Measurements from ENCODE around the gene SMC1B. TPM values are rescaled to one million over a fixed set of nuclear protein-coding genes. Genes with fewer than 3 reads are reported as not detected.
A peak's percentile ranks its signal among the peaks of the same experiment; 100 is the strongest.

Gene SMC1B
- total RNA-seq, 4 donors from 2014 or later: not detected

DNA sequence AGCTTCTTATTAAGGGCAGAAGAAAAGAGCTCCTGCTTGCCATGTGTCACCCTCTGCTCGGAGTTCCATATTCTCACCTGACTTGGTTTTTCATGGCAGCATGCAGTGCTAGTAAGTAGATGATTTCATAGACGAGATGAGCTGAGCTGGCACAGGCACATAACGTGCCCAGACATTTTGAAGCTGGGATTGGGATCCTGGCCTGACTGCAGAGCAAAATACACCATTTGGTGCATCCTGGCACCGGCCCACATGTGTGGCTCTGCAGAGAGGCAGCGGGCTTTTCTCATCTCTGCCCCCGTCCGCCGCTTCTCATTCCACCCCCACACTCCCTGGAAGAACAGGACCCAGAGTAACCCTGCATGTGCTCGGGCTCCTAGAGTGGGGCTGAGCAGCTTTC is 78.9 kb downstream of the SMC1B start:
- intact Hi-C loops (cut with DNase I): no loop called here
- Histone ChIP-seq H3K36me3 (peaks cover 7 to 95% (median 9%) of the 10 kb centered on the region in 3 donors), H3K4me1 (peaks cover 27 to 44% (median 33%) of the 10 kb centered on the region in 3 donors), H3K4me3 (no peak overlapping the region), H3K27ac (peak overlapping the region; percentile 55 to 75 (median 70)), H3K9me3 (no peaks in the 10 kb centered on the region), H3K27me3 (no peaks in the 10 kb centered on the region)
- TF ChIP-seq, protein P1, sequence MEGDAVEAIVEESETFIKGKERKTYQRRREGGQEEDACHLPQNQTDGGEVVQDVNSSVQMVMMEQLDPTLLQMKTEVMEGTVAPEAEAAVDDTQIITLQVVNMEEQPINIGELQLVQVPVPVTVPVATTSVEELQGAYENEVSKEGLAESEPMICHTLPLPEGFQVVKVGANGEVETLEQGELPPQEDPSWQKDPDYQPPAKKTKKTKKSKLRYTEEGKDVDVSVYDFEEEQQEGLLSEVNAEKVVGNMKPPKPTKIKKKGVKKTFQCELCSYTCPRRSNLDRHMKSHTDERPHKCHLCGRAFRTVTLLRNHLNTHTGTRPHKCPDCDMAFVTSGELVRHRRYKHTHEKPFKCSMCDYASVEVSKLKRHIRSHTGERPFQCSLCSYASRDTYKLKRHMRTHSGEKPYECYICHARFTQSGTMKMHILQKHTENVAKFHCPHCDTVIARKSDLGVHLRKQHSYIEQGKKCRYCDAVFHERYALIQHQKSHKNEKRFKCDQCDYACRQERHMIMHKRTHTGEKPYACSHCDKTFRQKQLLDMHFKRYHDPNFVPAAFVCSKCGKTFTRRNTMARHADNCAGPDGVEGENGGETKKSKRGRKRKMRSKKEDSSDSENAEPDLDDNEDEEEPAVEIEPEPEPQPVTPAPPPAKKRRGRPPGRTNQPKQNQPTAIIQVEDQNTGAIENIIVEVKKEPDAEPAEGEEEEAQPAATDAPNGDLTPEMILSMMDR (IDR thresholded peaks at IDR 0.05): no peak
- no peak for TF ChIP-seq POLR2A (IDR thresholded peaks at IDR 0.05)
- no peak for DNase-seq
- WGBS, 2 donors: 40 to 46% methylated on average over 7 to 8 of the region's 9 CpGs

DNA sequence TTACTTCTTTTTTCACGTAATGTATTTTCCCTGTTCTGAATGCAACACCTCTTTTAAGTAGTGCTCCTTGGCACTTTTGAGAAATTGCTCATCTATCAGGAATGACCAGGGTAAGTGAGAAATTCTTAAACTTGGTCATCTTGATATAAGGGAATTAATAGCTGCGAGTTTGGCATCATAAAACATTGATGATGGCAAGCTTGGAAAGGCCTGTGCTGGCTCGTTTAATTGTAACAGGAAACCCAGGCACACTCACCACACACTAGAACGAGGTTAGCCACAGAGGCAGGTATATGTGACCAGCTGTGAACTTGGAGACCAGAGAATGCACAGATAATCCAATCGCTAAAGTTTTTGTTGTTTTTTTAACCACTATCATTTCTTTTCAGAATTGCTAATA is 79.3 kb downstream of the SMC1B start:
- Histone ChIP-seq H3K27ac (peak overlapping the region in 3 of 4 donors; percentile 66 to 75 (median 73)), H3K27me3 (no peaks in the 10 kb centered on the region), H3K4me1 (peaks cover 27 to 44% (median 33%) of the 10 kb centered on the region in 3 donors), H3K4me3 (no peak overlapping the region), H3K9me3 (no peaks in the 10 kb centered on the region), H3K36me3 (peaks cover 4 to 94% (median 9%) of the 10 kb centered on the region in 3 donors)
- intact Hi-C loops (cut with DNase I): no loop called here
- WGBS, 2 donors: 23 to 35% methylated on average over 5 of the region's 5 CpGs
- no peak for DNase-seq
- TF ChIP-seq, protein P1 (IDR thresholded peaks at IDR 0.05): no peak
- no peak for TF ChIP-seq POLR2A (IDR thresholded peaks at IDR 0.05)

DNA sequence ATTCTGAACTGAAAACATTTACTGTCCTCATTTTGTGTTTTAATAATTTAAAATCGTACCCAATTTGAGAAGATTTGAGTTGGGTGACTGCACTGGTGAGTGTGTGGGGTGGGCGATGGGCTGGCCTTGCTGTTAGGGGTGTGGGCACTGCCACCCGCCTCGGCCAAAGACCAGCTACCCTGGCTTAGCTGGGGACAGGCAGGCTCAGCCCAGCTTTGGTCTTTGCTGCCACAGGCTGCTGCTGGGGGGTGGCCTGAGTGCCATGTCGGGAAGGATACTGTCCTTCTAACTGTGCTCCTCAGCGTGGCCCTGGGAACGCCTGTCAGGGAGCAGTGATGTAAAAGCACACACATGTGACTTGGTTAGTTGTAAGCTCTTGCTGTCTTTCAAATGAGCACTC is 81.4 kb downstream of the SMC1B start:
- no peaks in the 10 kb centered on the region for H3K27me3 ChIP-seq
- TF ChIP-seq POLR2A (IDR thresholded peaks at IDR 0.05): no peak
- TF ChIP-seq, protein P1 (IDR thresholded peaks at IDR 0.05): no peak
- 91 to 100% methylated on average over 3 to 4 of the region's 7 CpGs for WGBS, 2 donors
- H3K4me3 ChIP-seq: no peak overlapping the region
- peaks cover 22 to 35% (median 26%) of the 10 kb centered on the region in 3 donors for H3K4me1 ChIP-seq
- peaks cover 8 to 94% (median 18%) of the 10 kb centered on the region in 3 donors for H3K36me3 ChIP-seq
- no peak overlapping the region for H3K27ac ChIP-seq
- intact Hi-C loops (cut with DNase I): no loop called here
- no peak for DNase-seq
- no peaks in the 10 kb centered on the region for H3K9me3 ChIP-seq

- WGBS, 2 donors: 87 to 98% methylated on average over 7 of the region's 9 CpGs
- no peak for TF ChIP-seq POLR2A (IDR thresholded peaks at IDR 0.05)
- TF ChIP-seq, protein P1 (IDR thresholded peaks at IDR 0.05): no peak
- Histone ChIP-seq H3K27ac (no peak overlapping the region), H3K36me3 (peaks cover 8 to 94% (median 19%) of the 10 kb centered on the region in 3 donors), H3K27me3 (no peaks in the 10 kb centered on the region), H3K4me3 (no peak overlapping the region), H3K4me1 (peaks cover 19 to 30% (median 22%) of the 10 kb centered on the region in 3 donors), H3K9me3 (no peaks in the 10 kb centered on the region)
- DNase-seq: no peak
- intact Hi-C loops (cut with DNase I): no loop called here
Measured at GRCh38 chr22:45331486-45331885, 81.9 kb downstream of the SMC1B start.

- WGBS, 2 donors: 88 to 96% methylated on average over 16 to 19 of the region's 19 CpGs
- no peak for DNase-seq
- no peak overlapping the region for H3K27ac ChIP-seq
- H3K27me3 ChIP-seq: no peaks in the 10 kb centered on the region
- H3K4me1 ChIP-seq: peaks cover 10 to 21% (median 14%) of the 10 kb centered on the region in 3 donors
- H3K4me3 ChIP-seq: no peak overlapping the region
- no peak for TF ChIP-seq POLR2A (IDR thresholded peaks at IDR 0.05)
- TF ChIP-seq, protein P1 (IDR thresholded peaks at IDR 0.05): no peak
- peaks cover 8 to 94% (median 19%) of the 10 kb centered on the region in 3 donors for H3K36me3 ChIP-seq
- intact Hi-C loops (cut with DNase I): no loop called here
- H3K9me3 ChIP-seq: no peaks in the 10 kb centered on the region
Measured at GRCh38 chr22:45330548-45330947, 82.9 kb downstream of the SMC1B start.
